Eye (tissue), 1 donor: ENCODE measurements around the gene OR52N2.
A peak's percentile ranks its signal among the peaks of the same experiment; 100 is the strongest.

Experiments used
- DNase-seq: peaks from one replicate; pipeline ENCODE4 v3.0.0-alpha.2; 2015

The OR52N2 gene

GRCh38 chr11:5808500-5809121, at the start of gene OR52N2:
OR52N2 (plus strand) TSS chr11:5808924; CDS start chr11:5820336, 11,412 bp downstream.
- DNase-seq, result peak; percentile 92

- no peak for DNase-seq
Observed at GRCh38 chr11:5767056-5767455, 41.7 kb upstream of the OR52N2 start.

GRCh38 chr11:5783255-5783654, 25.5 kb upstream of the OR52N2 start, which contains the start of gene OR52N5:
OR52N5 (minus strand) TSS chr11:5783355; CDS start chr11:5778634, 4,721 bp downstream.
- DNase-seq, result no peak

- no peak for DNase-seq
Observed at GRCh38 chr11:5791165-5791564, 17.6 kb upstream of the OR52N2 start, which contains the start of gene OR52N1. OR52N1 (minus strand) TSS chr11:5791265; CDS start chr11:5788816, 2,449 bp downstream.

GRCh38 chr11:5796541-5796940, 12.2 kb upstream of the OR52N2 start:
- DNase-seq, result no peak

GRCh38 chr11:5803982-5804381, 4.7 kb upstream of the OR52N2 start:
- no peak for DNase-seq

GRCh38 chr11:5807580-5807979, 1.1 kb upstream of the OR52N2 start:
- DNase-seq, result no peak

- no peak for DNase-seq
Observed at GRCh38 chr11:5809122-5809519, 397 bp downstream of the OR52N2 start.

GRCh38 chr11:5809905-5810795, 1.4 kb downstream of the OR52N2 start:
- DNase-seq, result no peak

- DNase-seq, result no peak
Observed at GRCh38 chr11:5815534-5815933, 6.8 kb downstream of the OR52N2 start.

- no peak for DNase-seq
Observed at GRCh38 chr11:5818245-5818886, 9.6 kb downstream of the OR52N2 start.

GRCh38 chr11:5831196-5831829, 22.6 kb downstream of the OR52N2 start:
- no peak for DNase-seq

- DNase-seq, result no peak
Observed at GRCh38 chr11:5833446-5833845, 24.7 kb downstream of the OR52N2 start.

GRCh38 chr11:5837695-5838094, 29.0 kb downstream of the OR52N2 start:
- no peak for DNase-seq

GRCh38 chr11:5841797-5842196, 33.1 kb downstream of the OR52N2 start, which contains the start of gene OR52E6:
OR52E6 (minus strand) TSS chr11:5841897; CDS start chr11:5841897, 0 bp downstream.
- DNase-seq, result no peak

- no peak for DNase-seq
Observed at GRCh38 chr11:5846701-5847100, 38.0 kb downstream of the OR52N2 start.

GRCh38 chr11:5847711-5848110, 39.0 kb downstream of the OR52N2 start:
- no peak for DNase-seq

GRCh38 chr11:5851002-5851401, 42.3 kb downstream of the OR52N2 start:
- no peak for DNase-seq

GRCh38 chr11:5857590-5857989, 48.9 kb downstream of the OR52N2 start, which contains the start of gene OR52E8:
OR52E8 (minus strand) TSS chr11:5857690; CDS start chr11:5857690, 0 bp downstream.
- no peak for DNase-seq

GRCh38 chr11:5865826-5866225, 57.1 kb downstream of the OR52N2 start:
- DNase-seq, result no peak
